C4-2B (cell line): ENCODE results near the gene ETFBKMT.

Source experiments
- H3K27ac ChIP-seq: fragments of 450-650 bp; 2 replicates; pipeline ENCODE4 v1.5.1; 2017
- CTCF ChIP-seq: fragments of 450-650 bp; conservative IDR thresholded peaks from 2 replicates; pipeline ENCODE4 v1.5.1; 2017; ENCODE audit warnings: mild to moderate bottlenecking
- ZFX ChIP-seq: fragments of 450-650 bp; IDR thresholded peaks from 2 replicates; pipeline ENCODE4 v1.6.1; 2017

The ETFBKMT gene

DNA sequence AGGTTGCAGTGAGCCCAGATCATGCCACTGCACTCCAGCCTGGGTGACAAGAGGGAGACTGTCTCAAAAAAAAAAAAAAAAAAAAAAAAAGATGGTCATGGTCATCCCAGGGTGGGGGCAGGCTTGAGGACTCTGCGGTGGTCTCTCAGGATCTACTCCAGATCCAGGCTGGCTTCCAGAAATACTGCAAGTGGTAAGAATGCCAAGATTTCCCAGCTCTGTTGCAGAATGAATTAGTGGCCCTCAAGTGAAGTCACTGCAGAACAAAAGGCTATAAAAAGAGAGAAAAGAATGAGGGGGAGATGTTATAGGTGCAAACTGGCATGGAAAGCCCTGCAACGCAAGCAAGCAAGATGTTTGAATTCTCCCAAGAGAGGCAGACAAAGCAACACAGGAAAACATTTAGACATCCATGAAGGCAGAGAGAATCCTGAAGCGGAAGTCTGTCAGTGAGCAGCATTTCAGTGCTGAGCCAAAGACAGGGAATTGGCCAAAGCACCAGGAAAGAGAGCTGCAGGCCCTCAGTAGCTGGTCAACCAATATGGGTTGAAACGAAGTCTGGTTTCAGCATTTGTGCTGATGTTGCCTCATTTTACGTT is 31.9 kb upstream of the ETFBKMT start:
- no peak overlapping the region for H3K27ac ChIP-seq

GRCh38 chr12:31629756-31630732 is 29.4 kb upstream of the ETFBKMT start:
- H3K27ac ChIP-seq: no peak overlapping the region

More for the DNA sequence above, 31.9 kb upstream of the ETFBKMT start:
- TF ChIP-seq CTCF (no peak), ZFX (no peak)

GRCh38 chr12:31631023-31631724 is 28.3 kb upstream of the ETFBKMT start:
- no peak overlapping the region for H3K27ac ChIP-seq
- TF ChIP-seq ZFX: no peak
- no peak for TF ChIP-seq CTCF

More at GRCh38 chr12:31629756-31630732, 29.4 kb upstream of the ETFBKMT start:
- no peak for TF ChIP-seq ZFX
- no peak for TF ChIP-seq CTCF

DNA sequence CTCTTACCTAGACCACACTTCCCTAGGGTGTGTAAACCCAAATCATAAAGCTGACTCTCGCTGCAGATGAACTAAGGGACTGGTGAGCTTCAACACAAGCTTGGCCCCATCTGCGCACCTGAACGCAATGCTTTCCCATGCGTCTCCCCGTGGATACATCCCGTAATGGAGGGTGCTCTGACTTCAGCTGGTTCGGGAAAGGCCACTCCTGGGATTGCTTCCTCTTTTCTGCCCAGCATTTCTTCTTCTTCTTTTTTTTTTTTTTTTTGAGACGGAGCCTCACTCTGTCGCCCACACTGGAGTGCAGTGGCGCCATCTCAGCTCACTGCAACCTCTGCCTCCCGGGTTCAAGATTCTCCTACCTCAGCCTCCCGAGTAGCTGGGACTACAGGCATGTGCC is 27.7 kb upstream of the ETFBKMT start:
- no peak overlapping the region for H3K27ac ChIP-seq
- TF ChIP-seq ZFX (no peak), CTCF (no peak)

DNA sequence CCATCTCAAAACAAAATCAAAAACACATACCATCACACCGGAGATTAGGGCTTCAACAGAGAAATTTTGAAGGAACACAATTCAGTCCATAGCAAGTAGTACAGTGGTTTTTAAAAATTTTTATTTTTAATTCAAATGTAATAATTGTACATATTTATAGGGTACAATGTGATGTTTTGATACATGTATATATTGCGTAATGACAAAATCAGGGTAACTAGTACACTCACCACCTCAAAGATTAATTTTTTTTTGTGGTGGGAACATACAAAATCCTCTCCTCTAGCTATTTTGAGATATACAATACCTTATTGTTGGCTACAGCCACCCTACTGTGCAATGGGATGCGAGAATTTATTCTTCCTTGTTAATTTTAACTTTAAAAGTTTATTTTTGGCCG is 26.0 kb upstream of the ETFBKMT start:
- H3K27ac ChIP-seq: no peak overlapping the region
- TF ChIP-seq CTCF (no peak), ZFX (no peak)

- no peak overlapping the region for H3K27ac ChIP-seq
- TF ChIP-seq CTCF (no peak), ZFX (no peak)
Observed at GRCh38 chr12:31634620-31635019, 24.9 kb upstream of the ETFBKMT start.
